Hepatocyte (in vitro differentiated cells): Measurements from ENCODE around the gene SORCS2.

Source experiments
- EZH2 ChIP-seq: fragments of 200-600 bp; sonication (generic); IDR thresholded peaks from 2 replicates; pipeline ENCODE4 v1.6.1; 2016; ENCODE audit warnings: antibody characterized with exemption, mild to moderate bottlenecking, borderline replicate concordance
- EZH2phosphoT487 ChIP-seq: fragments of 200-600 bp; sonication (generic); IDR thresholded peaks from one replicate; pipeline ENCODE4 v1.6.1; 2018; ENCODE audit warnings: antibody characterized with exemption, mild to moderate bottlenecking, low read depth, moderate library complexity; ENCODE audit not compliant: unreplicated experiment, severe bottlenecking
- TF ChIP-seq, protein P1 (sequence below): fragments of 200-600 bp; sonication (generic); IDR thresholded peaks from 2 replicates; pipeline ENCODE4 v1.5.1; 2016; ENCODE audit warnings: antibody characterized with exemption, mild to moderate bottlenecking; ENCODE audit not compliant: poor library complexity

DNA sequence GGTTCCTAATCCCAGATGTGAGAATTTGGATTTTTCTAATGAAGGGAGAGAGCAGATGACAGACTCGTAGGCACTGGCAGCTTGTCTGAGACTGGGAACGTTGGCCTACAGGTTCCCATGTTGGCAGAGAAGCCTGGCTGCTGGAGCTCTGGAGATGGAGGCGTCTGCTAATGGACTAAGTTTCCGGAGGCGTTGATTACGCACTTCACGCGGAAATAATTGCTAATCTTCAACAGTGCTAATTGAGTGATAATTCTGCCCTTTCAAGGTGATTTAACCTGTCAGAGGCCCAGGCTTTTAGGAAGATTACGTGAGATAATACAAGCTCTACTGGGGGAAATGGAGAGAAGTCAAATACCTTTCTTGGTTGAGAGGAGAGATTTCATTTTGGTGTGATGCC lies 165.0 kb downstream of the SORCS2 start:
- TF ChIP-seq, protein P1, sequence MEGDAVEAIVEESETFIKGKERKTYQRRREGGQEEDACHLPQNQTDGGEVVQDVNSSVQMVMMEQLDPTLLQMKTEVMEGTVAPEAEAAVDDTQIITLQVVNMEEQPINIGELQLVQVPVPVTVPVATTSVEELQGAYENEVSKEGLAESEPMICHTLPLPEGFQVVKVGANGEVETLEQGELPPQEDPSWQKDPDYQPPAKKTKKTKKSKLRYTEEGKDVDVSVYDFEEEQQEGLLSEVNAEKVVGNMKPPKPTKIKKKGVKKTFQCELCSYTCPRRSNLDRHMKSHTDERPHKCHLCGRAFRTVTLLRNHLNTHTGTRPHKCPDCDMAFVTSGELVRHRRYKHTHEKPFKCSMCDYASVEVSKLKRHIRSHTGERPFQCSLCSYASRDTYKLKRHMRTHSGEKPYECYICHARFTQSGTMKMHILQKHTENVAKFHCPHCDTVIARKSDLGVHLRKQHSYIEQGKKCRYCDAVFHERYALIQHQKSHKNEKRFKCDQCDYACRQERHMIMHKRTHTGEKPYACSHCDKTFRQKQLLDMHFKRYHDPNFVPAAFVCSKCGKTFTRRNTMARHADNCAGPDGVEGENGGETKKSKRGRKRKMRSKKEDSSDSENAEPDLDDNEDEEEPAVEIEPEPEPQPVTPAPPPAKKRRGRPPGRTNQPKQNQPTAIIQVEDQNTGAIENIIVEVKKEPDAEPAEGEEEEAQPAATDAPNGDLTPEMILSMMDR: no peak
- no peak for TF ChIP-seq EZH2
- no peak for TF ChIP-seq EZH2phosphoT487
